ENCODE results near the gene RFX7.

Gene RFX7

DNA sequence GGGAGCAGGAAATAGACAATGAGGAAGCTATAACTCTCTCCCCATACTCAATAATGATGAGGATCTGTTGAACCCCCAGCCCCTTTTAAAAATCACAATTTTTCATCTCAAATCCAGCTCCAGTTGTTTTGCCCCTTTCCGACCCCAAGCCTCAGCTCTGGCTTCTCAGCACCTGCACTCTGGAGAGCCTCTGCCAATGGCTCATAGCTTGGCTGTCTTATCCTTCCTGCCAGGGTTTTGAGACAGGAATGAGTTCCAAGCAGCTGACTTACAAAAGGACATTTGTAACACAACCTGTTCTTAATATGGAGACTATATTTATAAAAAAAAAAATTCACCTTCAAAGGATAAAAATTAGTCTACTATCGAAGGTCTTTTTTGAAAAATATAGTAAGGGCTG, 144.4 kb downstream of the RFX7 start:
- Histone ChIP-seq H3K9me3 (replicated peaks; ENCODE audit: low read length) (no peaks in the 10 kb centered on the region), H3K27me3 (ENCODE audit: control insufficient read depth, insufficient read depth, low read length) (no peaks in the 10 kb centered on the region), H3K9ac (ENCODE audit: low read depth, low read length) (no peak overlapping the region), H3K36me3 (ENCODE audit: insufficient read depth, low read length) (peaks cover 36% of the 10 kb centered on the region), H3K4me3 (ENCODE audit: low read length) (no peak overlapping the region), H3K4me2 (ENCODE audit: low read length) (no peak overlapping the region), H3K4me1 (ENCODE audit: control insufficient read depth, insufficient read depth, low read length) (no peaks in the 10 kb centered on the region)

DNA sequence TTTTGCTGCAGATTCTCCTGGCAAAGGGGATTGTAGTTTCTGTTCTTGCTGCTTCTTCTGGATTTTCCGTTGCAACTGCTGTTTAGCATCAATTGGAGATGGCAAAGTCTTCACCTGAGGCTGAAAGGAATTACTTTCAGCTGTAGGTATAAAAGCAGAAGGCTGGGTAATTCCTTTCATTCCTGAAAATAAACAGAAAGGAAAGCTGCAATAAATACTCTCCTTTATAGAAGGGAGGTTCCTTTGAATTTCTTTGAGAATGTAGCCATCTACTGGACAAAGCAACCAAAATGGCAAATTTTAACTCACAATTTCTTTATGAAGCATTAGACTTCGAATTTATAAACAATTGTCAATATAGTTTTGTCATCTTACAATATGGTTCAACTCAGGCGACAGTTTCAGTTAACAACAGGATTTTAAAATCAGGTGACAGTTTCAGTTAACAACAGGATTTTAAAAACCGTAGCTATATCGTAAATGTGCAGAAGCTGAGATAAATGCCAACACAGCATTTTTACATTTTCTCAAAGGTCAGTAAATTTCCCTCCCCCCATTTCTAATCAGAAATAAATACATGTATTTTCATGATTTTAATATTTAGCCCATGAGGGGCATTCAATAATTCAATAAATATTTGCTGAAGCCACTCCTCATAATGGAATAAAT, 145.3 kb downstream of the RFX7 start:
- no peak overlapping the region for H3K4me2 ChIP-seq (ENCODE audit: low read length)
- H3K36me3 ChIP-seq (ENCODE audit: insufficient read depth, low read length): peaks cover 46% of the 10 kb centered on the region
- H3K9me3 ChIP-seq (replicated peaks; ENCODE audit: low read length): no peaks in the 10 kb centered on the region
- H3K4me3 ChIP-seq (ENCODE audit: low read length): no peak overlapping the region
- no peak overlapping the region for H3K9ac ChIP-seq (ENCODE audit: low read depth, low read length)
- H3K27me3 ChIP-seq (ENCODE audit: control insufficient read depth, insufficient read depth, low read length): no peaks in the 10 kb centered on the region
- no peaks in the 10 kb centered on the region for H3K4me1 ChIP-seq (ENCODE audit: control insufficient read depth, insufficient read depth, low read length)

DNA sequence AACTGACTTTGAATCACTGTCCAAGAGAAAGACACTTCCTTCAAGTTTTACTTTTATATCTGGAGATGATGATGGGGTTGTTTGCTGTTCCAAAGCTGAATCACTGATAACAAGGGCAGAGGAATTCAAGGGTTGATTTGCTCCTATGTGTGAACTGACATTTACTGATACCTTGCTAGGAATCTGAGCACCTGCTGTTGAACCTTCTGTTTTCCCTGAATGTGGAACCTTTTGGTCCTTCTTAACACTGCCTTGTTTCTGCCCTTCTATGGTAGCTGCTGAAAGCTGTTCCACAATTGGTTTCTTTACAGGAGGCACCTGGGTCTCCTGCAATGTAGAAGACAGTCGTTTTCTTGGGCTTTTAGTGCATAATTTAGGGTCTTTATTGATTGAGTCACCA, 148.3 kb downstream of the RFX7 start:
- Histone ChIP-seq H3K4me3 (ENCODE audit: low read length) (no peak overlapping the region), H3K36me3 (ENCODE audit: insufficient read depth, low read length) (peaks cover 39% of the 10 kb centered on the region), H3K4me1 (ENCODE audit: control insufficient read depth, insufficient read depth, low read length) (no peaks in the 10 kb centered on the region), H3K4me2 (ENCODE audit: low read length) (no peak overlapping the region), H3K9me3 (replicated peaks; ENCODE audit: low read length) (no peaks in the 10 kb centered on the region), H3K9ac (ENCODE audit: low read depth, low read length) (no peak overlapping the region), H3K27me3 (ENCODE audit: control insufficient read depth, insufficient read depth, low read length) (no peaks in the 10 kb centered on the region)

DNA sequence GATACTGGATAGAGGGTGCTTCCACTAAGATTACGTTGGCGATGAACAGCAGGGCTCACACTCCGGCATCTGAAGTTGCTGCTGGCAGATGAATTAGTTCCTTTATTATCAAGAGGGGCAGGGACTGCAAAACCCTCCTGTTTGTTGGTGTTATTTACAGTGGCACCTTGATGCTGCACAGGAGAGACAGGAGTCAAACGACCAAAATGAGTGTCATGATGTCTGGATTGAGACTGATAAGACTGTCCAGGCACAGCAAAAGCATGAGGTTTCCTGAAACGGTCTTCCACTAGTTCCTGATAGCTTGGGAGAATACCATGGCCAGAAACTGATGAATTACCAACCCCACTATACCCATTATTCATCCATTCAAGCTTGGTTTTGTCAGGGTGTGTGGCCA, 149.5 kb downstream of the RFX7 start:
- H3K27me3 ChIP-seq (ENCODE audit: control insufficient read depth, insufficient read depth, low read length): no peaks in the 10 kb centered on the region
- H3K36me3 ChIP-seq (ENCODE audit: insufficient read depth, low read length): peaks cover 35% of the 10 kb centered on the region
- no peaks in the 10 kb centered on the region for H3K4me1 ChIP-seq (ENCODE audit: control insufficient read depth, insufficient read depth, low read length)
- no peak overlapping the region for H3K4me2 ChIP-seq (ENCODE audit: low read length)
- H3K9me3 ChIP-seq (replicated peaks; ENCODE audit: low read length): no peaks in the 10 kb centered on the region
- no peak overlapping the region for H3K9ac ChIP-seq (ENCODE audit: low read depth, low read length)
- H3K4me3 ChIP-seq (ENCODE audit: low read length): no peak overlapping the region

DNA sequence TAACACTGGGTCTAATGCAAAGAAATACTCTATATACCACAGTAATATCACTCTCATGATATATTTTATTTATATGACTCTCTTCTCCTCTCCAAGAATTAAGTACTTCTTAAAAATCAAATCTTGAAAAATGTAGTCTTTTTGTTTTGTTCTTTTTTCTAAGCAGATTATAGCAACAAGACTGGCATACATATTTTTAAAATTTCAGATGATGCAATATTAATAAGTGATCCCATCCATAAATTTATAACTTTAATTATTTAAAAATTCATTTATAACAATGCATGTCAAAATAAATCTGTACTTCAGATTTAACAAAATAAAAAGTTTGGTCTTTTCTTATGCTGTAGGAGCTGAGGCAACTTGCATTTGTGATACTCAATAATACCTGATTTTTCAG, 155.3 kb downstream of the RFX7 start:
- Histone ChIP-seq H3K9ac (ENCODE audit: low read depth, low read length) (no peak overlapping the region), H3K9me3 (replicated peaks; ENCODE audit: low read length) (no peaks in the 10 kb centered on the region), H3K4me3 (ENCODE audit: low read length) (no peak overlapping the region), H3K4me1 (ENCODE audit: control insufficient read depth, insufficient read depth, low read length) (no peaks in the 10 kb centered on the region), H3K4me2 (ENCODE audit: low read length) (no peak overlapping the region), H3K27me3 (ENCODE audit: control insufficient read depth, insufficient read depth, low read length) (no peaks in the 10 kb centered on the region), H3K36me3 (ENCODE audit: insufficient read depth, low read length) (peaks cover 4% of the 10 kb centered on the region)

DNA sequence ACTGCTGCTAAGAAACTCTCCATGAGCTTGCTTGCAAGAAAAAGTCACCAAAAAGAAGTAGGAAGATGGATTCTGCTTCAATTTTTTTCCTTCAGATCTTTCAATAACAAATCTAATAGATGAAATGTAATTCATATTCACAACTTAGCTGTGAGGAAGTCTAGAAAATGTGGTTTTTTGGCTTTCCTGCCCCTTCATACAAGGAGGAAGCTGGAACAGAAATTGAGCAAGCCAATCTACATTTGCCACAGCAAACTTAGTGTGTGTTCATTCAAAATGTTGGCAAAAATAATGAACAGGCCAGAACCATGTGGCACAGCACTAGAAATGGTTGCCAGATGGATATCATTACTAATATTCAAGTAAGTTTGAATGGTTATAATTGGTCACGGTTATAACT, 157.1 kb downstream of the RFX7 start:
- H3K4me3 ChIP-seq (ENCODE audit: low read length): no peak overlapping the region
- no peak overlapping the region for H3K4me2 ChIP-seq (ENCODE audit: low read length)
- H3K9me3 ChIP-seq (replicated peaks; ENCODE audit: low read length): no peaks in the 10 kb centered on the region
- no peaks in the 10 kb centered on the region for H3K36me3 ChIP-seq (ENCODE audit: insufficient read depth, low read length)
- H3K9ac ChIP-seq (ENCODE audit: low read depth, low read length): no peak overlapping the region
- no peaks in the 10 kb centered on the region for H3K4me1 ChIP-seq (ENCODE audit: control insufficient read depth, insufficient read depth, low read length)
- H3K27me3 ChIP-seq (ENCODE audit: control insufficient read depth, insufficient read depth, low read length): no peaks in the 10 kb centered on the region

DNA sequence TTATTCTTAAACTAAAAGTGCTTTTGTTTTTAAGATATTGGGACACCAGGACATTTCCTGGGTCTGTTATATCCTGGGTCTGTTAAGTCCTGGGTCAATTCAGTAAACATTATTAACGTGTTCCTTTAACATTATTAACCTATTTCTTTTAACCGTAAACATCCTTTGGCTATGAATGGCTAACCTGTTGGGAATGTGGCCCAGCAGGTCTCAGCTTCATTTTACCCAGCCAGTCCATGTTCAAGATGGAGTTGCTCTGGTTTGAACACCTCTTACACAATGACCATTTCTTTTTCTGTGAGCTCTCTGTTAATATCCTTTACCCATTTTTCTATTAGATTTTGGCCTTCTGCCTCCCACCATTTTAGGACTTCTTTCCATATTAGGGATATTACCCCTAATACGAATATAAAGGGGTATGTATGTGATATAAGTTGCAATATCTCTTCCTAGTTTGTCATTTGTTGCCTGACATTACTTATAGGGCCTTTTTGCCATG, 161.4 kb downstream of the RFX7 start:
- Histone ChIP-seq H3K9ac (ENCODE audit: low read depth, low read length) (no peak overlapping the region), H3K36me3 (ENCODE audit: insufficient read depth, low read length) (no peaks in the 10 kb centered on the region), H3K9me3 (replicated peaks; ENCODE audit: low read length) (no peaks in the 10 kb centered on the region), H3K4me3 (ENCODE audit: low read length) (no peak overlapping the region), H3K4me1 (ENCODE audit: control insufficient read depth, insufficient read depth, low read length) (no peaks in the 10 kb centered on the region), H3K27me3 (ENCODE audit: control insufficient read depth, insufficient read depth, low read length) (no peaks in the 10 kb centered on the region), H3K4me2 (ENCODE audit: low read length) (no peak overlapping the region)

DNA sequence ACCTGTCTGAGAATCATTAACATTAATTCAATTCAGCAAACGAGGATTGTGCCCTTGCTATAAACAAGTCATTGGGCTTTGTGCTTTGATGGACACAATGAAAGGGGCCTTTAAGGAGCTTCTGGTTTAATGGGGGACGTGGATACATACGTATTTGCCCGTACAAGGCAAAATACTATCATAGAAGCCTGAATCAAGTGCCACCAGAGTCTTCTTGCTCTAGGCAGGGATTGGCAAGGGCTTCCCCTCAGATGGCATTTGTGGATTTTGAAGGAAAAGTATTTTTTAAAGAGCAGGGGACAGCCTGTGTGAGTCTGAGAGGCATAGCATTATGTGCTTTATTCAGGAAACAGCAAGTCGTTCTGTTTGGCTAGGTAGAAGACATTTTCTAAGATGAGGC, 166.6 kb downstream of the RFX7 start:
- Histone ChIP-seq H3K9ac (ENCODE audit: low read depth, low read length) (no peak overlapping the region), H3K9me3 (replicated peaks; ENCODE audit: low read length) (no peaks in the 10 kb centered on the region), H3K4me1 (ENCODE audit: control insufficient read depth, insufficient read depth, low read length) (no peaks in the 10 kb centered on the region), H3K27me3 (ENCODE audit: control insufficient read depth, insufficient read depth, low read length) (no peaks in the 10 kb centered on the region), H3K4me3 (ENCODE audit: low read length) (no peak overlapping the region), H3K4me2 (ENCODE audit: low read length) (no peak overlapping the region), H3K36me3 (ENCODE audit: insufficient read depth, low read length) (no peaks in the 10 kb centered on the region)

DNA sequence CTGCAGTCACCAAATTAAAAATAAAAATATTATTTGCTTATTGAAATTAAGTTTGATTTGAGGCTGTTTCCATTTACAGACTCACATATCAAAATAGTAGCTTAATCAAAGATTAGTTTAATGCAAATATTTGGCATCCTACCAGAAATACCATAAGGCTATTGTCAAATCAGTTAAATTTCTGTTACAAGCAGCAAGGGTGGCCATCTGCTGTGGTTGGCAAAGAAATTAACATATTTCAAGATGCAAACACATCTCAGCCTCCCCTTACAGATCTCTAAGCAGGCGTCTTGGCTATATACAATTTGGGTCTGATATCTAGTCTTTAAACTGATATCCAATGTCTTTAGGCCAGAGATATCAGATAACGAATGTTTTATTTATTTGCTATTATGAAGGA, 167.0 kb downstream of the RFX7 start:
- no peaks in the 10 kb centered on the region for H3K36me3 ChIP-seq (ENCODE audit: insufficient read depth, low read length)
- H3K4me1 ChIP-seq (ENCODE audit: control insufficient read depth, insufficient read depth, low read length): no peaks in the 10 kb centered on the region
- no peaks in the 10 kb centered on the region for H3K27me3 ChIP-seq (ENCODE audit: control insufficient read depth, insufficient read depth, low read length)
- H3K9ac ChIP-seq (ENCODE audit: low read depth, low read length): no peak overlapping the region
- no peak overlapping the region for H3K4me3 ChIP-seq (ENCODE audit: low read length)
- no peak overlapping the region for H3K4me2 ChIP-seq (ENCODE audit: low read length)
- no peaks in the 10 kb centered on the region for H3K9me3 ChIP-seq (replicated peaks; ENCODE audit: low read length)

DNA sequence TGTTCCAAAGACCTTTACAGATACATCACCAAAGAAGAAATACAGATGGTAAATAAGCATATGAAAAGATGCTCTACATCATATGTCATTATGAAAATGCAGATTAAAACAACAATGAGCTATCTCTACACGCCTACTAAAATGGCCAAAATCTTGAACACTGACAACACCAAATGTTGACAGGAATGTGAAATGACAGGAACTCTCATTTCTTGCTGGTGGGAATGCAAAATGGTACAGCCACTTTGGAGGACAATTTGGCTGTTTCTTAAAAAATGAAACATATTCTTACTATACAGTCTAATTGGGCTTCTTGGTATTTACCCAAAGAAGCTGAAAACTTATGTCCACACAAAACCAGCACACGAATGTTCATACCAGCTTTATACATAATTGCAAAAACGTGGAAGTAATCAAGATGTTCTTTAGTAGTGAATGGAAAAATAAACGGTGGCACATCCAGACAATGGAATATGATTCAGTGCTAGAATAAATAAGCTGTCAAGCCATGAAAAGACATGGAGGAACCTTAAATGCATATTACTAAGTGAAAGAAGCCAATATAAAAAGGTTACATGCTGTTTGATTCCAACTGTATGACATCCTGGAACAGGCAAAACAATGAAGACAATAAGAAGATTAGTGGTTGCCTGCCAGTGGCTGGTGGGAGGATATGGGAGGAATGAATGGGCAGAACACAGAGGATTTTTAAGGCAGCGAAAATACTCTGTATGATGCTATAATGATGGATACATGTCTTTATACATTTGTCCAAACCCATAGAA, 169.0 kb downstream of the RFX7 start:
- Histone ChIP-seq H3K4me1 (ENCODE audit: control insufficient read depth, insufficient read depth, low read length) (no peaks in the 10 kb centered on the region), H3K9me3 (replicated peaks; ENCODE audit: low read length) (no peaks in the 10 kb centered on the region), H3K36me3 (ENCODE audit: insufficient read depth, low read length) (no peaks in the 10 kb centered on the region), H3K27me3 (ENCODE audit: control insufficient read depth, insufficient read depth, low read length) (no peaks in the 10 kb centered on the region), H3K9ac (ENCODE audit: low read depth, low read length) (no peak overlapping the region), H3K4me2 (ENCODE audit: low read length) (no peak overlapping the region), H3K4me3 (ENCODE audit: low read length) (no peak overlapping the region)

DNA sequence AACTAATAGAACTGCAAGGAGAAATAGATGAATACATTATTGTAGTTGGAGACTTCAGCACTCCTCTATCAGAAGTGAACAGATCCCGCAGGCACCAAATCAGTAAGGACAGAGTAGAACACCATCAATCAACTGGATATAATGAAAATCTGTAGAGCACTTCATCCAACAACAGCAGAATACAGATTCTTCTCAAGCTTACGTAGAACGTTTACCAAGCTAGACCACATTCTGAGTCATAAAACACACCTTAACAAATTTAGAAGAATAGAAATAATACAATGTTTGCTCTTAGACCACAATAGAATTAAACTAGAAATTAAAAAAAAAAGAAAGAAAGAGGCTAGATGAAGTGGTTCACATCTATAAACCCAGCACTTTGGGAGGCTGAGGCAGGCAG, 179.5 kb downstream of the RFX7 start:
- Histone ChIP-seq H3K4me2 (ENCODE audit: low read length) (no peak overlapping the region), H3K4me1 (ENCODE audit: control insufficient read depth, insufficient read depth, low read length) (no peaks in the 10 kb centered on the region)

DNA sequence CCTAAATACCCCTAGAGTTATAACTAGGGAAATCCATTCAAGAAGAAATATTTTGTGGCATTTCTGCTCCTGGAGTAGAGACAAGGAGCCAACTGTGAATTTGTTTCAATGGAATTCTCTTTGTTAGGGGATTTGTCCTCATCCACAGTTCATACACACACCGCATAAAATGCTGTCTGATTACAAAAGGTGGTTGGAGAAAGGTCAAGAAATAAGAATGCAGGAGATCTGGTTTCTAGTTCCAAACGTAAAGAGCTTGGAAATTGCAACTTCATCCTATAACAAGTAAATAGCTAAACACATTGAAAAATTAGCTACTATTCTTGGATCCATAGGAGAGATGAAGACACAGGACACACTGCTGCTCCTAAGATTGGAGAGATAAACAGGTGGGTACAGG, 184.0 kb downstream of the RFX7 start:
- Histone ChIP-seq H3K4me2 (ENCODE audit: low read length) (no peak overlapping the region), H3K27me3 (ENCODE audit: control insufficient read depth, insufficient read depth, low read length) (no peaks in the 10 kb centered on the region), H3K4me3 (ENCODE audit: low read length) (no peak overlapping the region), H3K9ac (ENCODE audit: low read depth, low read length) (no peak overlapping the region), H3K36me3 (ENCODE audit: insufficient read depth, low read length) (no peaks in the 10 kb centered on the region), H3K9me3 (replicated peaks; ENCODE audit: low read length) (no peaks in the 10 kb centered on the region), H3K4me1 (ENCODE audit: control insufficient read depth, insufficient read depth, low read length) (no peaks in the 10 kb centered on the region)

More for the DNA sequence above, 179.5 kb downstream of the RFX7 start:
- Histone ChIP-seq H3K27me3 (ENCODE audit: control insufficient read depth, insufficient read depth, low read length) (no peaks in the 10 kb centered on the region), H3K36me3 (ENCODE audit: insufficient read depth, low read length) (no peaks in the 10 kb centered on the region), H3K9ac (ENCODE audit: low read depth, low read length) (no peak overlapping the region), H3K9me3 (replicated peaks; ENCODE audit: low read length) (no peaks in the 10 kb centered on the region), H3K4me3 (ENCODE audit: low read length) (no peak overlapping the region)
